Left ventricle myocardium superior (tissue), 1 donor: ENCODE measurements around the gene ZNF653. TPM values are rescaled to one million over a fixed set of nuclear protein-coding genes. Genes with fewer than 3 reads are reported as not detected.
A peak's percentile ranks its signal among the peaks of the same experiment; 100 is the strongest.
"Not testable (repeated sequence)": the region's sequence is repeated elsewhere in the genome, so short reads cannot be mapped to it uniquely, and the experiment has no call there.

Experiments
- ATAC-seq: fragments of 200-7000 bp; cut with Tn5 transposase; one replicate; pipeline ENCODE4 v1.9.1; 2020; ENCODE audit warnings: mild to moderate bottlenecking, moderate library complexity
- DNase-seq: peaks from one replicate; pipeline ENCODE4 v3.0.0-alpha.2; 2020
- intact Hi-C: fragments of 100-400 bp; cut with micrococcal nuclease; formaldehyde crosslinking; loops from one replicate; pipeline ENCODE4 v1.11.0; 2022
- total RNA-seq: library from RNA; stranded (reverse); fragmentation: NEBNext Ultra II Directional; extraction: Animal tissue kit (Norgen Biotek cat#: 25700); gene quantifications from one replicate; pipeline ENCODE4 v1.2.1, GENCODE V29; 2021
- donor health status: DM: no; HTN: yes; CAD: no; lungs with severe emphysema.

ZNF653 gene
- total RNA-seq, 1 donor from 2014 or later: 3.3 TPM

GRCh38 chr19:11485245-11485837, 20.3 kb downstream of the ZNF653 start:
- intact Hi-C loops: no loop called here

GRCh38 chr19:11483366-11484111, 22.1 kb downstream of the ZNF653 start:
- no peak for DNase-seq
- intact Hi-C loops: no loop called here

More at GRCh38 chr19:11485245-11485837, 20.3 kb downstream of the ZNF653 start:
- DNase-seq: no peak
- no peak for ATAC-seq

GRCh38 chr19:11482384-11483050, 23.1 kb downstream of the ZNF653 start:
- DNase-seq (peak; percentile 92), ATAC-seq (peak; percentile 91)
- intact Hi-C loops: no loop called here

More at GRCh38 chr19:11483366-11484111, 22.1 kb downstream of the ZNF653 start:
- no peak for ATAC-seq

GRCh38 chr19:11481534-11482383, 23.9 kb downstream of the ZNF653 start:
- DNase-seq (peak; percentile 80), ATAC-seq (peak; percentile 78)
- intact Hi-C loops: no loop called here

GRCh38 chr19:11480715-11481533, 24.7 kb downstream of the ZNF653 start, which contains the start of gene ELAVL3:
ELAVL3 (minus strand) TSS chr19:11481046; CDS start chr19:11480608, 438 bp downstream.
- ATAC-seq (no peak), DNase-seq (no peak)
- intact Hi-C loops: no loop called here

- intact Hi-C loops: no loop called here
- ATAC-seq: no peak
- no peak for DNase-seq
Observed at GRCh38 chr19:11479898-11480714, 25.5 kb downstream of the ZNF653 start.

- intact Hi-C loops: no loop called here
- ATAC-seq: peak; percentile 12
- DNase-seq: peak; percentile 57
Observed at GRCh38 chr19:11479090-11479897, 26.3 kb downstream of the ZNF653 start.

- ATAC-seq (no peak), DNase-seq (no peak)
- intact Hi-C loops: no loop called here
Observed at GRCh38 chr19:11478167-11479089, 27.2 kb downstream of the ZNF653 start.

- DNase-seq (no peak), ATAC-seq (no peak)
- intact Hi-C loops: no loop called here
Observed at GRCh38 chr19:11475861-11476260, 29.8 kb downstream of the ZNF653 start.

GRCh38 chr19:11475343-11475742, 30.3 kb downstream of the ZNF653 start:
- ATAC-seq, DNase-seq, intact Hi-C loops: not testable (repeated sequence)

GRCh38 chr19:11473725-11474124, 31.9 kb downstream of the ZNF653 start:
- DNase-seq (no peak), ATAC-seq (no peak)
- intact Hi-C loops: no loop called here

GRCh38 chr19:11468266-11468845, 37.3 kb downstream of the ZNF653 start:
- ATAC-seq, DNase-seq, intact Hi-C loops: not testable (repeated sequence)

GRCh38 chr19:11465600-11465999, 40.0 kb downstream of the ZNF653 start:
- ATAC-seq (no peak), DNase-seq (no peak)
- intact Hi-C loops: no loop called here

- ATAC-seq (no peak), DNase-seq (no peak)
- intact Hi-C loops: no loop called here
Observed at GRCh38 chr19:11464333-11465265, 41.0 kb downstream of the ZNF653 start.
